Measurements from ENCODE around the gene BAIAP3. TPM values are rescaled to one million over a fixed set of nuclear protein-coding genes. Genes with fewer than 3 reads are reported as not detected.

BAIAP3 gene
- total RNA-seq, 1 experiment from 2014 or later: 44.7 TPM

- TF ChIP-seq SRF (IDR thresholded peaks at IDR 0.05; ENCODE audit: low read depth) (no peak), SP1 (IDR thresholded peaks at IDR 0.05; ENCODE audit: low read depth) (no peak)
These were observed 11.1 kb downstream of the BAIAP3 start (continued) for GRCh38 chr16:1344499-1344898.

- H3K9me3 ChIP-seq (ENCODE audit: control insufficient read depth in 1 of 2, insufficient read depth in 1 of 2, low read depth in 1 of 2, low read length in 2 of 2): no peaks in the 10 kb centered on the region
- no peak for TF ChIP-seq SIN3A (IDR thresholded peaks at IDR 0.05; ENCODE audit: low read depth)
- no peak for TF ChIP-seq CBX3 (IDR thresholded peaks at IDR 0.05; ENCODE audit: low read depth)
- TF ChIP-seq ZBTB33 (IDR thresholded peaks at IDR 0.05; ENCODE audit: extremely low read depth, insufficient replicate concordance, low read length): no peak
- TF ChIP-seq, protein P1, sequence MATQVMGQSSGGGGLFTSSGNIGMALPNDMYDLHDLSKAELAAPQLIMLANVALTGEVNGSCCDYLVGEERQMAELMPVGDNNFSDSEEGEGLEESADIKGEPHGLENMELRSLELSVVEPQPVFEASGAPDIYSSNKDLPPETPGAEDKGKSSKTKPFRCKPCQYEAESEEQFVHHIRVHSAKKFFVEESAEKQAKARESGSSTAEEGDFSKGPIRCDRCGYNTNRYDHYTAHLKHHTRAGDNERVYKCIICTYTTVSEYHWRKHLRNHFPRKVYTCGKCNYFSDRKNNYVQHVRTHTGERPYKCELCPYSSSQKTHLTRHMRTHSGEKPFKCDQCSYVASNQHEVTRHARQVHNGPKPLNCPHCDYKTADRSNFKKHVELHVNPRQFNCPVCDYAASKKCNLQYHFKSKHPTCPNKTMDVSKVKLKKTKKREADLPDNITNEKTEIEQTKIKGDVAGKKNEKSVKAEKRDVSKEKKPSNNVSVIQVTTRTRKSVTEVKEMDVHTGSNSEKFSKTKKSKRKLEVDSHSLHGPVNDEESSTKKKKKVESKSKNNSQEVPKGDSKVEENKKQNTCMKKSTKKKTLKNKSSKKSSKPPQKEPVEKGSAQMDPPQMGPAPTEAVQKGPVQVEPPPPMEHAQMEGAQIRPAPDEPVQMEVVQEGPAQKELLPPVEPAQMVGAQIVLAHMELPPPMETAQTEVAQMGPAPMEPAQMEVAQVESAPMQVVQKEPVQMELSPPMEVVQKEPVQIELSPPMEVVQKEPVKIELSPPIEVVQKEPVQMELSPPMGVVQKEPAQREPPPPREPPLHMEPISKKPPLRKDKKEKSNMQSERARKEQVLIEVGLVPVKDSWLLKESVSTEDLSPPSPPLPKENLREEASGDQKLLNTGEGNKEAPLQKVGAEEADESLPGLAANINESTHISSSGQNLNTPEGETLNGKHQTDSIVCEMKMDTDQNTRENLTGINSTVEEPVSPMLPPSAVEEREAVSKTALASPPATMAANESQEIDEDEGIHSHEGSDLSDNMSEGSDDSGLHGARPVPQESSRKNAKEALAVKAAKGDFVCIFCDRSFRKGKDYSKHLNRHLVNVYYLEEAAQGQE (IDR thresholded peaks at IDR 0.05; ENCODE audit: low read depth): no peak
- no peak for TF ChIP-seq POLR2A (IDR thresholded peaks at IDR 0.05; ENCODE audit: borderline replicate concordance, extremely low read depth, insufficient read depth, insufficient read length)
- TF ChIP-seq RAD21 (IDR thresholded peaks at IDR 0.05; ENCODE audit: low read depth): no peak
- no peak for TF ChIP-seq ELF1 (IDR thresholded peaks at IDR 0.05; ENCODE audit: borderline replicate concordance, low read depth)
- no peaks in the 10 kb centered on the region for H3K9me2 ChIP-seq (ENCODE audit: insufficient read depth)
- intact Hi-C loops (cut with micrococcal nuclease): no loop called here
- no peak overlapping the region for H3K9ac ChIP-seq (ENCODE audit: low read length)
- peaks cover 0 to 9% of the 10 kb centered on the region in 2 experiments; a peak in 1 of 4 replicates for H3K36me3 ChIP-seq (ENCODE audit: control insufficient read depth in 1 of 2, insufficient read depth in 2 of 2, low read length in 2 of 2)
- H3K27me3 ChIP-seq (ENCODE audit: insufficient read depth, low read length): no peaks in the 10 kb centered on the region
- ChIA-PET RAD21 (ENCODE audit: low non-redundant PET in 1 of 2, low total read pairs in 2 of 2, uncharacterized antibody in 2 of 2, unreplicated experiment in 2 of 2) (no interaction called here), CTCF (no interaction called here), POLR2A (no interaction called here)
- H3K27ac ChIP-seq (ENCODE audit: low read depth, low read length): no peak overlapping the region
- no peak overlapping the region for H3K4me2 ChIP-seq (ENCODE audit: low read length)
- H3K4me1 ChIP-seq (ENCODE audit: control insufficient read depth in 1 of 2, insufficient read depth in 2 of 2, low read length in 2 of 2): peaks cover 6 to 16% of the 10 kb centered on the region in 2 experiments; a peak in 3 of 4 replicates
- ATAC-seq (no peak), DNase-seq (ENCODE audit: low read depth, low spot score) (no peak)
- H3K79me2 ChIP-seq (ENCODE audit: insufficient read depth, low read length): peaks cover 2% of the 10 kb centered on the region; the same call in 1 of the 2 replicates
- no peak overlapping the region for H3K4me3 ChIP-seq (replicated peaks in 1 of 2; ENCODE audit: low read depth in 1 of 2, low read length in 2 of 2)
- no peak overlapping the region for H2AFZ ChIP-seq (ENCODE audit: low read depth, low read length, poor library complexity, severe bottlenecking)
- BruUV-seq (replicated peaks): no TSS peak
- H4K20me1 ChIP-seq (ENCODE audit: insufficient read depth): no peaks in the 10 kb centered on the region
These were observed 11.6 kb downstream of the BAIAP3 start for GRCh38 chr16:1345087-1345486.
